ENCODE measurements around the gene SLC9A3.

The SLC9A3 gene

DNA sequence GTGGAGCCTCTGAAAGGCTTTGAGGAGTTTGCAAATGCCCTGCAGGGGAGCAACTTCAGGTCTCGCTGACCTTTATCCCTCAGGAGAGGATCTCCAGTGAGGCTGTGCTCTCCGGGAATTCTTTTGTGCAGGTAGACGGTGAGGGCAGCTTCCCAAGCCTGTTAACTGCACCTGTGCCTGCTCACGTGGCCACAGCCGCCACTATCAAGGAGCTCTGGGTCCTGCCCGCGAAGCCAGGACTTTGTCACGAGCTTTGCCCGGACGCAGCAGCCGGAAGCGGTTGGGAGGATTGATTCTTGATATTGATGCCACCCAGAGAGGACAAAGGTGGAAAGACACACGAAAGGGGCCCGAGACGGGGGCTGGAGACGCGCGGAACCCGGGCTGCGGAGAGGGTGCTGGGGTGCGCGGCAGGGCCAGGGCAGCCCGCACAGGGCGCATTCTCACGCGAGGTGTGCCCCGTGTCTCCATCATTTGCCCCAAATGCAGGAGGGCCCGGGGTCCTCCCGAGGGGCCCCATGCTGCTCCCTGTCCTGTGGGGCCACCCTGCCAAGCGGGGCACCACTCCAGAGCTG lies 18.2 kb downstream of the SLC9A3 start:
- TF ChIP-seq ZNF214 (tag by site-specific recombination; IDR thresholded peaks at IDR 0.05; ENCODE audit: borderline replicate concordance) (no peak), INSM2 (tag by site-specific recombination; IDR thresholded peaks at IDR 0.05) (no peak), ZNF792 (tag by site-specific recombination; IDR thresholded peaks at IDR 0.05) (no peak), ZFP41 (tag by site-specific recombination; IDR thresholded peaks at IDR 0.05; ENCODE audit: borderline replicate concordance) (no peak), KLF1 (tag by site-specific recombination; IDR thresholded peaks at IDR 0.05) (no peak), ZBTB10 (tag by site-specific recombination; IDR thresholded peaks at IDR 0.05) (no peak), ZNF530 (tag by site-specific recombination; IDR thresholded peaks at IDR 0.05; ENCODE audit: low read depth) (no peak), ZNF26 (tag by site-specific recombination; IDR thresholded peaks at IDR 0.05) (no peak), EGR2 (tag by site-specific recombination; IDR thresholded peaks at IDR 0.05; ENCODE audit: low read depth) (no peak), SETDB1 (IDR thresholded peaks at IDR 0.05; ENCODE audit: insufficient read length, low read length) (no peak), KLF9 (tag by site-specific recombination; IDR thresholded peaks at IDR 0.05; ENCODE audit: low read depth) (no peak), ZNF549 (tag by site-specific recombination; IDR thresholded peaks at IDR 0.05) (no peak), SCRT1 (tag by site-specific recombination; IDR thresholded peaks at IDR 0.05; ENCODE audit: borderline replicate concordance) (no peak), ZNF391 (tag by site-specific recombination; IDR thresholded peaks at IDR 0.05; ENCODE audit: borderline replicate concordance, low read depth) (no peak)
- TF ChIP-seq, protein P1, sequence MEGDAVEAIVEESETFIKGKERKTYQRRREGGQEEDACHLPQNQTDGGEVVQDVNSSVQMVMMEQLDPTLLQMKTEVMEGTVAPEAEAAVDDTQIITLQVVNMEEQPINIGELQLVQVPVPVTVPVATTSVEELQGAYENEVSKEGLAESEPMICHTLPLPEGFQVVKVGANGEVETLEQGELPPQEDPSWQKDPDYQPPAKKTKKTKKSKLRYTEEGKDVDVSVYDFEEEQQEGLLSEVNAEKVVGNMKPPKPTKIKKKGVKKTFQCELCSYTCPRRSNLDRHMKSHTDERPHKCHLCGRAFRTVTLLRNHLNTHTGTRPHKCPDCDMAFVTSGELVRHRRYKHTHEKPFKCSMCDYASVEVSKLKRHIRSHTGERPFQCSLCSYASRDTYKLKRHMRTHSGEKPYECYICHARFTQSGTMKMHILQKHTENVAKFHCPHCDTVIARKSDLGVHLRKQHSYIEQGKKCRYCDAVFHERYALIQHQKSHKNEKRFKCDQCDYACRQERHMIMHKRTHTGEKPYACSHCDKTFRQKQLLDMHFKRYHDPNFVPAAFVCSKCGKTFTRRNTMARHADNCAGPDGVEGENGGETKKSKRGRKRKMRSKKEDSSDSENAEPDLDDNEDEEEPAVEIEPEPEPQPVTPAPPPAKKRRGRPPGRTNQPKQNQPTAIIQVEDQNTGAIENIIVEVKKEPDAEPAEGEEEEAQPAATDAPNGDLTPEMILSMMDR (tag by site-specific recombination; IDR thresholded peaks at IDR 0.05): no peak
- H3K27ac ChIP-seq (ENCODE audit: extremely low read depth, low read depth, low read length): no peak overlapping the region
- POLR2A ChIA-PET: no interaction called here
- H3K36me3 ChIP-seq (ENCODE audit: control insufficient read depth in 2 of 2, insufficient read depth in 1 of 2, low read length in 2 of 2): no peaks in the 10 kb centered on the region
- H3K4me1 ChIP-seq (ENCODE audit: control insufficient read depth, insufficient read depth, low read length): no peaks in the 10 kb centered on the region
- no peaks in the 10 kb centered on the region for H3K9me3 ChIP-seq (ENCODE audit: control insufficient read depth, insufficient read depth, low read depth, low read length)
- no peak overlapping the region for H3K4me3 ChIP-seq (ENCODE audit: low read depth, low read length)
- CTCF ChIA-PET: no interaction called here

GRCh38 chr5:504326-505154 lies 19.7 kb downstream of the SLC9A3 start:
- H3K4me1 ChIP-seq (ENCODE audit: control insufficient read depth, insufficient read depth, low read length): no peaks in the 10 kb centered on the region
- H3K9me3 ChIP-seq (ENCODE audit: control insufficient read depth, insufficient read depth, low read depth, low read length): no peaks in the 10 kb centered on the region
- H3K27ac ChIP-seq (ENCODE audit: extremely low read depth, low read depth, low read length): no peak overlapping the region
- no peak overlapping the region for H3K4me3 ChIP-seq (ENCODE audit: low read depth, low read length)
- no peaks in the 10 kb centered on the region for H3K36me3 ChIP-seq (ENCODE audit: control insufficient read depth in 2 of 2, insufficient read depth in 1 of 2, low read length in 2 of 2)
- ChIA-PET CTCF (no interaction called here), POLR2A (no interaction called here)
- TF ChIP-seq PRDM6 (tag by site-specific recombination; IDR thresholded peaks at IDR 0.05): no peak
- no peak for TF ChIP-seq WT1 (tag by site-specific recombination; IDR thresholded peaks at IDR 0.05)
- no peak for TF ChIP-seq YY1 (tag by site-specific recombination; IDR thresholded peaks at IDR 0.05)
- TF ChIP-seq ZNF350 (tag by site-specific recombination; IDR thresholded peaks at IDR 0.05): no peak
- TF ChIP-seq ZNF610 (tag by site-specific recombination; IDR thresholded peaks at IDR 0.05; ENCODE audit: borderline replicate concordance): no peak
- TF ChIP-seq ZBTB1 (tag by site-specific recombination; IDR thresholded peaks at IDR 0.05): no peak
- TF ChIP-seq EGR2 (tag by site-specific recombination; IDR thresholded peaks at IDR 0.05; ENCODE audit: low read depth): no peak
- TF ChIP-seq KLF1 (tag by site-specific recombination; IDR thresholded peaks at IDR 0.05): no peak
- no peak for TF ChIP-seq BCL11A (tag by site-specific recombination; IDR thresholded peaks at IDR 0.05; ENCODE audit: low read depth)
- TF ChIP-seq ZSCAN23 (tag by site-specific recombination; IDR thresholded peaks at IDR 0.05): no peak
- no peak for TF ChIP-seq ZNF48 (tag by site-specific recombination; IDR thresholded peaks at IDR 0.05)
